ENCODE data around the gene SS18L1.
A peak's percentile ranks its signal among the peaks of the same experiment; 100 is the strongest.
"Not testable (repeated sequence)": the region's sequence is repeated elsewhere in the genome, so short reads cannot be mapped to it uniquely, and the experiment has no call there.

The SS18L1 gene

GRCh38 chr20:62143081-62143956 lies at the start of gene SS18L1, which contains the start of gene PSMA7:
Gene SS18L1, plus strand, starts transcription at chr20:62143769. Its CDS starts 52 bp downstream, at chr20:62143821.
Gene PSMA7, minus strand, starts transcription at chr20:62143394. Its CDS starts 91 bp downstream, at chr20:62143303.
- peak; percentile 68 to 72 for DNase-seq (ENCODE audit: low read depth in 2 of 2)

GRCh38 chr20:62096421-62097380 lies 46.9 kb upstream of the SS18L1 start:
- DNase-seq (ENCODE audit: low read depth in 2 of 2), result no peak

- no peak for DNase-seq (ENCODE audit: low read depth in 2 of 2)
These were observed 45.6 kb upstream of the SS18L1 start for GRCh38 chr20:62097881-62098407.

- DNase-seq (ENCODE audit: low read depth in 2 of 2), result no peak
These were observed 42.5 kb upstream of the SS18L1 start for GRCh38 chr20:62101078-62101477.

- DNase-seq (ENCODE audit: low read depth in 2 of 2), result no peak
These were observed 39.9 kb upstream of the SS18L1 start for GRCh38 chr20:62103508-62104233.

- no peak for DNase-seq (ENCODE audit: low read depth in 2 of 2)
These were observed 39.3 kb upstream of the SS18L1 start for GRCh38 chr20:62104234-62104789.

GRCh38 chr20:62104791-62105345 lies 38.7 kb upstream of the SS18L1 start:
- DNase-seq (ENCODE audit: low read depth in 2 of 2), result no peak

GRCh38 chr20:62105592-62105991 lies 38.0 kb upstream of the SS18L1 start:
- DNase-seq (ENCODE audit: low read depth in 2 of 2), result no peak

GRCh38 chr20:62111148-62111547 lies 32.4 kb upstream of the SS18L1 start:
- no peak for DNase-seq (ENCODE audit: low read depth in 2 of 2)

- DNase-seq (ENCODE audit: low read depth in 2 of 2), result no peak
These were observed 31.2 kb upstream of the SS18L1 start for GRCh38 chr20:62112368-62112767.

- no peak for DNase-seq (ENCODE audit: low read depth in 2 of 2)
These were observed 28.7 kb upstream of the SS18L1 start for GRCh38 chr20:62114894-62115293.

GRCh38 chr20:62115800-62116407 lies 27.7 kb upstream of the SS18L1 start:
- DNase-seq (ENCODE audit: low read depth in 2 of 2), result not testable (repeated sequence)

- DNase-seq (ENCODE audit: low read depth in 2 of 2), result no peak
These were observed 26.8 kb upstream of the SS18L1 start for GRCh38 chr20:62116558-62117361.

GRCh38 chr20:62117362-62117646 lies 26.3 kb upstream of the SS18L1 start:
- DNase-seq (ENCODE audit: low read depth in 2 of 2), result no peak

- DNase-seq (ENCODE audit: low read depth in 2 of 2), result peak in 1 of 2 experiments; percentile 30
These were observed 25.9 kb upstream of the SS18L1 start for GRCh38 chr20:62117658-62118057.

GRCh38 chr20:62118113-62119043 lies 25.2 kb upstream of the SS18L1 start:
- DNase-seq (ENCODE audit: low read depth in 2 of 2), result no peak

GRCh38 chr20:62119115-62119514 lies 24.5 kb upstream of the SS18L1 start:
- no peak for DNase-seq (ENCODE audit: low read depth in 2 of 2)

- DNase-seq (ENCODE audit: low read depth in 2 of 2), result no peak
These were observed 23.8 kb upstream of the SS18L1 start for GRCh38 chr20:62119591-62120364.

All from stimulated activated CD4-positive, alpha-beta T cell treated with anti-CD3 and anti-CD28 coated beads, Interleukin-12 subunit alpha, Interleukin-12 subunit beta, amount 100 ng/mL, for 24 hours (primary cell).